Large intestine (tissue), 3 donors: ENCODE measurements around the gene MRTFB. TPM values are rescaled to one million over a fixed set of nuclear protein-coding genes. Genes with fewer than 3 reads are reported as not detected.

Source experiments
- DNase-seq, 2 donors: peaks; one replicate each; pipeline versions ENCODE4 v3.0.0 to v3.0.0-alpha.2; 2013
- H3K27ac ChIP-seq: one replicate; pipeline ENCODE4 v1.5.1; 2013; ENCODE audit warnings: low read length
- H3K27me3 ChIP-seq: 2 replicates; pipeline ENCODE4 v1.6.1; 2013; ENCODE audit warnings: low read length; ENCODE audit not compliant: control insufficient read depth, insufficient read depth
- H3K36me3 ChIP-seq: 2 replicates; pipeline ENCODE4 v1.6.1; 2013; ENCODE audit warnings: low read length; ENCODE audit not compliant: control insufficient read depth, insufficient read depth
- H3K4me1 ChIP-seq: one replicate; pipeline ENCODE4 v1.6.1; 2013; ENCODE audit warnings: low read length; ENCODE audit not compliant: control insufficient read depth, insufficient read depth
- H3K4me3 ChIP-seq: one replicate; pipeline ENCODE4 v1.5.1; 2013; ENCODE audit warnings: low read length
- H3K9me3 ChIP-seq: one replicate; pipeline ENCODE4 v1.6.1; 2013; ENCODE audit warnings: mild to moderate bottlenecking, low read depth, low read length, moderate library complexity; ENCODE audit not compliant: control insufficient read depth
- WGBS: methylation state at CpG from one replicate; pipeline ENCODE4 v1.1.5; 2013; ENCODE audit warnings: low lambda C conversion rate; ENCODE audit not compliant: insufficient coverage; 5-methylcytosine and 5-hydroxymethylcytosine counted together
- polyA plus RNA-seq: library from polyadenylated mRNA; unstranded; fragments of 120-200 nt; gene quantifications from one replicate; pipeline ENCODE4 v1.2.1, GENCODE V29; 2013

The MRTFB gene
- polyA plus RNA-seq, 1 donor, result 20.6 TPM

DNA sequence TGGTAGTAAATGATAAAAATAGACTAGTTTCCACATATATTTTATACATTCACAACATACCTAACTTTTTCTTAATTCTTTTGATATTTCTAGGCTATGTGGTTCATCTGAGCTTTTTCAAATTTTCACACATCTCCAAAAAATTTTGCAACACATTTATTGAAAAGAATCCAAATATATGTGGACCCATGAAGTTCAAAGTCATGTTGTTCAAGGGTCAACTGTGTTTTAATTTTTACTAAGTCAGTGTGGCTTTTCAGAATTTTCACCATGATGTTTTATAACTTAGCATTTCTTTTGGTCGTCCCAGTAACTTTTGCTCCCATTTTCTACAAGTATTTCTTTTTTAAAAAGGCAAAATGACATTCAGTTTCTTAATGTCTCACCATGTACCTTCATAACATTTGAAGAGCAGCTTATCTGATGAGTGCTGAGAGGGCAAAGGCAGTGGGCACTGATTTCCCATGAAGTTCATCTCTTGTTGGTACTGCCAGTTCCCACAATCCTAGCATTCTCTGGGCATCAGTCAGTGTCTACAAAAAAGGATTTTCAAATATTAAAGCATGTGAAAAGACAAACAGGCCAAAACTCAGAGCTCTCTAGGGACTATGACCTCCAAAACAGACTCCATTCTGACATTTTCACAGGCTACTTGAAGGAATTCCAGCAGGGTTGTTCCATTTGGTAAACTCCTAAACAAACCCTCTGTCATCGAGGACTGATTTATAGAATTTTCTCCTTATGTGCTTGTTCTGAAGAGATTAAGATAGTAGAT is 80.3 kb downstream of the MRTFB start:
- 100% methylated on average over 1 of the region's 2 CpGs for WGBS
- Histone ChIP-seq H3K4me1 (no peaks in the 10 kb centered on the region), H3K9me3 (no peaks in the 10 kb centered on the region), H3K27ac (no peak overlapping the region), H3K27me3 (no peaks in the 10 kb centered on the region), H3K36me3 (no peaks in the 10 kb centered on the region), H3K4me3 (no peak overlapping the region)
- no peak for DNase-seq

DNA sequence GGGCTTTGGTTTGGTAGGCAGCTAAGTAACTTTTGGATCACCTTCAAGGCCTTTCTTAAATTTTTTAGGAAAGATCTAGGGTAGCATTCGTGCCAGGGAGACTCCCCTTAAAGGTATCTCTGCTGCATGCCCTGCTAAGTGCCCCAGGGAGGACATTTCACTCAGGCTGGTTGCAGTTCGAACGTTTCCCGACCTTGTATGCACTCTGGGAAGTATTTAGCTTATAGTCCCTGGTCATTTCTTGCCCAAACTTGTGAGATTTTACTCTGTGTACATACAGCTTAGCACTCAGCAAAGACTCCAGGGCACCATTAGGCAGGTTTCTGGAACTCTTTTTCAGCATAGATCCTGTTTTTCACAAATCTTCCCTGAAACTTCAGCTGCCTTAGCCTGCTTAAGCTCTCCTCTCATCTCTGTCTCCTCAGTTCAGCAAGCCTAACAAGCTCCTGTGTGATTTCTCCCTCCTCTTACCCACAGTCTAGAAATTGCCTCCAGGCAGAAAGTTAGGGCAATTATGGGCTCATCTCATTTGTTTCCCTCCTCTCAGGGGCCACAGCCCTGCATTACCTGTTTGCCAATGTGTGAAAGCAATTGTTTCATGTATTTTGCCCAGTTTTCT is 84.6 kb downstream of the MRTFB start:
- Histone ChIP-seq H3K4me1 (no peaks in the 10 kb centered on the region), H3K9me3 (no peaks in the 10 kb centered on the region), H3K36me3 (no peaks in the 10 kb centered on the region), H3K4me3 (no peak overlapping the region), H3K27ac (no peak overlapping the region), H3K27me3 (no peaks in the 10 kb centered on the region)
- no peak for DNase-seq
- no CpG with 5 or more reads among the region's 4 CpGs for WGBS

GRCh38 chr16:14164916-14165662 is 94.0 kb downstream of the MRTFB start:
- H3K4me1 ChIP-seq, result no peaks in the 10 kb centered on the region
- H3K9me3 ChIP-seq, result no peaks in the 10 kb centered on the region
- DNase-seq, result peak in 1 of 2 donors; percentile 38
- 100% methylated on average over 1 of the region's 5 CpGs for WGBS
- H3K27me3 ChIP-seq, result no peaks in the 10 kb centered on the region
- no peak overlapping the region for H3K4me3 ChIP-seq
- H3K27ac ChIP-seq, result no peak overlapping the region
- H3K36me3 ChIP-seq, result no peaks in the 10 kb centered on the region

DNA sequence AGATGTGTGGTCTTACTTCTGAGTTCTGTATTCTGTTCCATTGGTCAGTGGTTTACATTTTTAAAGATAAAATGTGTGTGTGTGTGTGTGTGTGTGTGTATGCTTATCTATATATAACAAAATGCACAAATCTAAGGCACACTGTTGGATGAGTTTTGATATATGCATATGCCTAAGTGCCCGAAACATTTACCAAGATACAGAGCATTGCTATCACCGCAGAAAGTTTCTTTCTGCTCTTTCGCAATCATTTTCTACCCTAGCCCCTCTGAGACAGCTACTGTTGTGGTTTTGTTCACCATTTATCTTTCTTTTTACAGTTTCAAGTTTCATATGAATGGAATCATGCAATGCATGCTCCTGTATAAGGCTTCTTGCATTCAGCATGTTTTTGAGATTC is 97.0 kb downstream of the MRTFB start:
- H3K9me3 ChIP-seq, result no peaks in the 10 kb centered on the region
- no peaks in the 10 kb centered on the region for H3K27me3 ChIP-seq
- no peaks in the 10 kb centered on the region for H3K4me1 ChIP-seq
- no peaks in the 10 kb centered on the region for H3K36me3 ChIP-seq
- no peak for DNase-seq
- WGBS, result 96% methylated on average over 3 of the region's 3 CpGs
- no peak overlapping the region for H3K4me3 ChIP-seq
- no peak overlapping the region for H3K27ac ChIP-seq

- no peak for DNase-seq
- H3K27me3 ChIP-seq, result no peaks in the 10 kb centered on the region
- 87% methylated on average over 2 of the region's 3 CpGs for WGBS
- H3K9me3 ChIP-seq, result no peaks in the 10 kb centered on the region
- H3K4me3 ChIP-seq, result no peak overlapping the region
- no peaks in the 10 kb centered on the region for H3K4me1 ChIP-seq
- H3K36me3 ChIP-seq, result no peaks in the 10 kb centered on the region
- H3K27ac ChIP-seq, result no peak overlapping the region
Observed at GRCh38 chr16:14172200-14172809, 101.2 kb downstream of the MRTFB start.

- no peaks in the 10 kb centered on the region for H3K4me1 ChIP-seq
- H3K4me3 ChIP-seq, result no peak overlapping the region
- no peaks in the 10 kb centered on the region for H3K9me3 ChIP-seq
- no peak for DNase-seq
- H3K27ac ChIP-seq, result no peak overlapping the region
- 100% methylated on average over 2 of the region's 3 CpGs for WGBS
- H3K36me3 ChIP-seq, result no peaks in the 10 kb centered on the region
- no peaks in the 10 kb centered on the region for H3K27me3 ChIP-seq
Observed at GRCh38 chr16:14175086-14175485, 104.0 kb downstream of the MRTFB start.

- 80% methylated on average over 1 of the region's 4 CpGs for WGBS
- Histone ChIP-seq H3K9me3 (no peaks in the 10 kb centered on the region), H3K4me1 (no peaks in the 10 kb centered on the region), H3K4me3 (no peak overlapping the region), H3K27me3 (no peaks in the 10 kb centered on the region), H3K27ac (no peak overlapping the region), H3K36me3 (no peaks in the 10 kb centered on the region)
- DNase-seq, result no peak
Observed at GRCh38 chr16:14177704-14178103, 106.6 kb downstream of the MRTFB start.

GRCh38 chr16:14179116-14179515 is 108.0 kb downstream of the MRTFB start:
- H3K4me1 ChIP-seq, result no peaks in the 10 kb centered on the region
- H3K36me3 ChIP-seq, result no peaks in the 10 kb centered on the region
- H3K27me3 ChIP-seq, result no peaks in the 10 kb centered on the region
- H3K9me3 ChIP-seq, result no peaks in the 10 kb centered on the region
- DNase-seq, result no peak
- no peak overlapping the region for H3K4me3 ChIP-seq
- no CpG with 5 or more reads among the region's 1 CpG for WGBS
- H3K27ac ChIP-seq, result no peak overlapping the region

- Histone ChIP-seq H3K4me1 (no peaks in the 10 kb centered on the region), H3K36me3 (no peaks in the 10 kb centered on the region), H3K9me3 (no peaks in the 10 kb centered on the region), H3K27ac (no peak overlapping the region), H3K27me3 (no peaks in the 10 kb centered on the region), H3K4me3 (no peak overlapping the region)
- no peak for DNase-seq
- no CpG with 5 or more reads among the region's 4 CpGs for WGBS
Observed at GRCh38 chr16:14180481-14180944, 109.4 kb downstream of the MRTFB start.

DNA sequence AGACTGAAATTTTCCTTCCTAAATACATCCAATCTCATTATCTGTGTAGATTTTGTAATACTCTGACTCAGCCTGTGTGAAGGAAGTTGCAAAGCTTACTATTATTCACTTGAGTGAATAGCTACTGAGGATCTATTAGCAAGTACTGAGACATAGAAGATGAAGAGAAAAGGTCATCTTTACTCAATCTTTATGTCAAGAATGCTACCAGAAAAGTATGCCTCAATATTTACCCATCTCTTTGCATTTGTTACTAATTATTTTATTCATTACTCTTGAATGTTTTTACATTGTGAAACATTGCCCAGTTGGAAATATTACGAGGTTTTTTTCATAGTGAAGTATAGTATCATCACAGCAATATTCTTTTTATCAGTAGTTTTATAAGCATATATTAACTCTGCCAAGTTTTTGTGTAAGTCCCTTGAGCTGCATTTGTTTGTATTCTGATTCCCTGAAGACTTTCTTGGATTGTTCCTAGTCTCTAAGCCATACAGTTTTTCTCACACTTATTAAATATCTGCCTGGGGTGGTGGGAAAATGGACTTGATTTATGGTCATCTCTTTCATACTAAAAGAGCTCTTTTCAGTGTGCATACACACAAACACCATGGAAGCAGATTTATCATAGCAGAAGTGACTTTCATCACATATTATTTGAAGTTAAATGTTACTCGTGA is 110.4 kb downstream of the MRTFB start:
- H3K27ac ChIP-seq, result no peak overlapping the region
- no peaks in the 10 kb centered on the region for H3K4me1 ChIP-seq
- 57% methylated on average over 1 of the region's 2 CpGs for WGBS
- H3K4me3 ChIP-seq, result no peak overlapping the region
- H3K9me3 ChIP-seq, result no peaks in the 10 kb centered on the region
- DNase-seq, result no peak
- H3K36me3 ChIP-seq, result no peaks in the 10 kb centered on the region
- no peaks in the 10 kb centered on the region for H3K27me3 ChIP-seq
